ENCODE data around the gene TBATA.

TBATA gene

GRCh38 chr10:70785190-70785589 lies at the start of gene TBATA:
Gene TBATA, minus strand, starts transcription at chr10:70785377. Its CDS starts 1,998 bp downstream, at chr10:70783379.
- DNase-seq: peak in 2 of 42 donors; percentile 17 to 23
- intact Hi-C loops (cut with DNase I): no loop called here

GRCh38 chr10:70834441-70835151 lies 49.4 kb upstream of the TBATA start:
- intact Hi-C loops (cut with DNase I): no loop called here
- DNase-seq: no peak

- DNase-seq: no peak
- intact Hi-C loops (cut with DNase I): no loop called here
These were observed 48.8 kb upstream of the TBATA start for GRCh38 chr10:70834021-70834420.

GRCh38 chr10:70833601-70834000 lies 48.4 kb upstream of the TBATA start:
- no peak for DNase-seq
- intact Hi-C loops (cut with DNase I): no loop called here

- intact Hi-C loops (cut with DNase I): no loop called here
- no peak for DNase-seq
These were observed 47.8 kb upstream of the TBATA start for GRCh38 chr10:70832852-70833528.

GRCh38 chr10:70832221-70832620 lies 47.0 kb upstream of the TBATA start:
- intact Hi-C loops (cut with DNase I): no loop called here
- DNase-seq: no peak

DNA sequence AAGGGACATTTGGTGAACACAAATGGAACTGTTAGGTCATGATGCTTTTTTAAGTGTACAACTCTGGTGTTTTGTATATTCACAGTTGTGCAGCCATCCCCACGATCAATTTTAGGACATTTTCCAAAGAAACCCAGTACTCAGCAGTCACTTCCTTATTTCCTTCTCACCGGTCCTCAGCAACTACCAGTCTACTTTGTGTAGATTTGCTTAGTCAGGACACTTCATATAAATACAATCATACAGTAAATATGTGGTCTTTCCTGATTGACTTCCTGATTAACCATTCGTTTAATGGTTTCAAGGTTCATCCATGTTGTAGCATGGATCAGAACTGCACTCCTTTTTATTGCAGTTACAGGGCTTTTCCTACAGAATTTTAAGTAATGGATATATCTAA lies 45.0 kb upstream of the TBATA start:
- intact Hi-C loops (cut with DNase I): no loop called here
- no peak for DNase-seq

DNA sequence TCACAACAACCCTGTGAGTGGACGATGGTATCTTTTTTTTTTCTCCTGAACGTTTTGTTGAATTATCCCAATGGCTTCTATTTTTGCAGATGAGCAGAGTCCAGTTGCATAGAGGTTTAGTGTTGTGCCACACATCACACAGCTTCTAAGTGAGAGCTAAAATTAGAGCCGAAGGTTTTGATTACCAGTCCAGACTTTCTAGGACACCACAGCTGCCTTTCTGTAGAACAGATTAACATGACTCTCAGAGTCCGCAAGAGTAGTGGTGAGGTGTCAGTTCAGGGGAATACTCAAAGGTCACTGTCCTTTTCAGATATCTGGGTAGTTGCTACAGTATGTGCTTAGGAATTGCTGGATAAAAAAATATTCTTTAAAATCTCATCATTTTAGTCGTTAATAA lies 44.4 kb upstream of the TBATA start:
- intact Hi-C loops (cut with DNase I): no loop called here
- DNase-seq: no peak

- DNase-seq: no peak
- intact Hi-C loops (cut with DNase I): no loop called here
These were observed 43.7 kb upstream of the TBATA start for GRCh38 chr10:70828923-70829322.

GRCh38 chr10:70827086-70827757 lies 42.0 kb upstream of the TBATA start:
- no peak for DNase-seq
- intact Hi-C loops (cut with DNase I): no loop called here

GRCh38 chr10:70822076-70822820 lies 37.1 kb upstream of the TBATA start:
- DNase-seq: no peak
- intact Hi-C loops (cut with DNase I): no loop called here

DNA sequence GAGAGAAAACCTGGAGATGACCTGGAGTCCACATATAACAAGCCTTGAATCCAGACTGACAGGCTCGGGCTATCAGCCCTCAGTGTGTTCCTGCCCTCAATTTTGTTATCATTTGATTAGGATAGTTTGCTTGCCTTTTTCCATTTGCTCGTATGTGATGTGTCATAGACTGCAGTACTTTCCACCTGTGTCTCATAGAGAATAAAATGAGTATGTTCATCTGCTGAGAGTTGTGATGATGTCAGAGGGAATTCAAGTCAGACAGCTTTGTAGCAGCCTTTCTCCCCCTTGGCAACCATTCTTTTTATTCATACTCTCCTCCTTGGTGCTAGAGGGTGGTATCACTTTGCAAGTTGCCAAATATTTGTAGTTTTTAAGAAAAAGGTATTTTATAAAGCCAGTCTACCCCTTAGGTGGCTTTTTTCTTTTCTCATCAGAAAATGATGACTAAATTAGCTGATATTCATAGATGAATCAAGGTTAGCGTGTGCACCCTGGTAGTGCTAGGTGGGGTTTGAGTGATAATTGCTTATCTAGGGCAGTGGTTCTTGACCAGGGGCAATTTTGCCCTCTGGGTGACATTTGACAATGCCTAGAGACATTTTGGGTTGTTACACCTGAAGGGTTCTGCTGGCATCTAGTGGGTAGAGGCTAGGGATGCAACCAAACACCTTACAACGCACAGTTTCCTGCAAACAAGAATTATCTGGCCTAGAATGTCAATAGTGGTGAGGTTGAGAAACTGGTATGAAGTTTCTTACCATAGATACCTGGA lies 36.0 kb upstream of the TBATA start:
- DNase-seq: no peak
- intact Hi-C loops (cut with DNase I): no loop called here

DNA sequence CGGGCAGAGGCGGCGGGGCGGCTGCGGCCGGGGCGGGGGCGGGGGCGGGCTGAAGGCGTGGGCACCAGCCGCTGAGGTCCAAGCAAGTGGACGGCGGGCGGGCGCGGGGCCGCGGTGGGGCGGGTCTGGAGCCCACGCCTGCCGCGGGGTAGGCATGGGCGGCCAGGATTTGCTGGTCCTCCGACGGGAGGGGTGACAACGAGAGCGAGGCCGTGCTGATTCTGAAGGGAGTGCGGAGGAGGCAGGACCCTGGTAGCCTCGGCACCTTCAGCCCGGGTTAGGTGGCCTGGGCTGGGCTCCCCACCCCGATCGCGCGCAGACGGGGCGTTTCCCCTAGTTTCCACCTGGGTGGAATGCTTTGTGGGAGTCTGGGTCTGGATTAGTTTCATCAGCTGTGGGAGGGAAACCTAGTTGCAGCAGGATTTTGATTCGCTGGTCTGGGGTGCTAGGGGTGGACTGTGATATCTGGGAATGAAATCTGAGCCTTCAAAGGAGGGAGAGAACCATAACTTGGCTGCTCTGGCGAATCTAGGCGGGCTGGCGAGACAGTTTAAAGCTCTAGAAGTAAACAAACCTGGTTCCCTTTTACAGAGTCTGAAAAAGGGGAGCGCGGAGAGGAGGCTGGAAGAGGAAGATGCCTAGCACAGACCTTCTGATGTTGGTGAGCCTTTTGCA lies 31.2 kb upstream of the TBATA start:
- intact Hi-C loops (cut with DNase I): loop anchor here (5.0 kb wide), 1 partner anchor 66 kb away; no protein-coding TSS in a partner anchor
- peak; percentile 10 to 72 (median 47) for DNase-seq

GRCh38 chr10:70815504-70816219 lies 30.5 kb upstream of the TBATA start, which contains the start of gene SGPL1:
Gene SGPL1, plus strand, starts transcription at chr10:70815948. Its CDS starts 906 bp downstream, at chr10:70816854.
- DNase-seq: peak; percentile 68 to 93 (median 84)
- intact Hi-C loops (cut with DNase I): loop anchor here (5.0 kb wide), 1 partner anchor 67 kb away; no protein-coding TSS in a partner anchor

DNA sequence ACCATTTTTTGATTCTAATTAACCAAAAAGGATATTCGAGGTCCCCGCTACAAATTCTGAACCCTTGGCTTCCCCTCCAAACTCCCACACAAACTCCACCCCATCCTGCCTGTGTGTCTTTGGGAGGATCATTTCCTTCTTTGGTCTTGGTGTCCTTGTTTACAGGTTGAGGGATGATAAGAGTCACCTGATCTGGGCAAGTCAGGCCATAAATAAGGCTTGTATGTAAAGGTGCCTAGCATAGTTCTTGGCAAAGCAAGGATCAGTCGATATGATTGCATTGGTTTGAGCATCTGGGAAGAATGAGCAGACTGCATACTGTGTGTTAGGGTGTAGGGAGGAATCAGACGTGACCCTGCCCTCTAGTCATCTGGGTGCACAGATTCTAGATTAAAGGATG lies 28.9 kb upstream of the TBATA start:
- peak in 1 of 42 donors; percentile 16 for DNase-seq
- intact Hi-C loops (cut with DNase I): no loop called here

DNA sequence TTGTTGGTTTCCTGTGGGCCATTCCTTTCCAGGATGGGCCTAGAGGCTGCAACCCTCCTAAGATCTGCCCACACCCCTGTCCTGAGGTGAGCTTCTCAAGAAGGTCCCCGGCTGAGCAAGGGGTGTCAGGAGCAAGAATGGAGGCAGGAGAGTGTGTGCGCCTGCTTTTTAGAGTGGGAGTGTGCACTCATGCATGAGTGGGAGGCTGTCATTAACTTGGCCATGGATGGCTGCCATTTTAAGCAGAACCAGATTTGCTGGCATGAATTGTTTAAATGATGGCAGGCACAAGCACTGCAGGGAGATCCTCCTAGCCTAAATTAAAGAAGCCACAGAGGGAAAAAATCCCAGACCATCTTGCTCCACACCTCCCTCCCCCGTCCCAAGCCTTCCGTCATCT lies 27.6 kb upstream of the TBATA start:
- intact Hi-C loops (cut with DNase I): no loop called here
- DNase-seq: peak in 3 of 42 donors; percentile 25 to 54 (median 32)

- no peak for DNase-seq
- intact Hi-C loops (cut with DNase I): no loop called here
These were observed 26.7 kb upstream of the TBATA start for GRCh38 chr10:70811881-70812280.
